Endothelial cell of umbilical vein (primary cell): ENCODE measurements around the gene CMTM3. TPM values are rescaled to one million over a fixed set of nuclear protein-coding genes. Genes with fewer than 3 reads are reported as not detected.

Experiments
- BruUV-seq: library from RNA; stranded (reverse); fragments of 400-500 nt; replicated peaks from 2 replicates; lab custom pipeline; 2021; lab: Mats Ljungman, UMichigan
- CTCF ChIA-PET: fragments of 300-600, 350-600 bp; sonication (Branson Sonifier 250); formaldehyde crosslinking; loops from one replicate; lab custom pipeline; 2021; ENCODE audit warnings: antibody characterized with exemption, inconsistent platforms; lab: Charles Lee
- POLR2A ChIA-PET: fragments of 300-600, 350-600 bp; sonication (Branson Sonifier 250); formaldehyde crosslinking; loops from one replicate; lab custom pipeline; 2021; ENCODE audit warnings: antibody characterized with exemption, inconsistent platforms; lab: Charles Lee
- DNase-seq: peaks from one replicate; pipeline ENCODE4 v3.0.0-alpha.2; 2011; ENCODE audit warnings: low read depth, low spot score
- FAIRE-seq: peaks from 2 replicates; lab custom pipeline; 2011; peaks lifted over from hg19 to GRCh38; lab: Jason Lieb, UNC
- H2AFZ ChIP-seq: 2 replicates; pipeline ENCODE4 v1.6.0; 2012; ENCODE audit warnings: low read depth, low read length, control low read depth, inconsistent platforms
- H3K27ac ChIP-seq: 2 replicates; pipeline ENCODE4 v1.5.1; 2011; ENCODE audit warnings: low read depth, mild to moderate bottlenecking, control low read depth, low read length, moderate library complexity; ENCODE audit not compliant: insufficient read depth
- H3K27me3 ChIP-seq, 2 experiments: 2 replicates each; pipeline versions ENCODE4 v1.6.0 to v1.6.1; 2011; ENCODE audit warnings: low read length in 2 of 2, mixed read lengths in 1 of 2; ENCODE audit not compliant: control insufficient read depth in 2 of 2, insufficient read depth in 2 of 2
- H3K36me3 ChIP-seq, 2 experiments: 2 replicates in 1 of 2; 3 replicates in 1 of 2; pipeline ENCODE4 v1.5.1; 2011; ENCODE audit warnings: low read length in 2 of 2, mild to moderate bottlenecking in 1 of 2, moderate library complexity in 1 of 2; ENCODE audit not compliant: control insufficient read depth in 2 of 2, insufficient read depth in 2 of 2; ENCODE audit errors: extremely low read depth in 1 of 2
- H3K4me1 ChIP-seq: 3 replicates; pipeline ENCODE4 v1.5.1; 2011; ENCODE audit warnings: mild to moderate bottlenecking, low read length; ENCODE audit not compliant: control insufficient read depth, insufficient read depth; ENCODE audit errors: extremely low read depth
- H3K4me2 ChIP-seq: 2 replicates; pipeline ENCODE4 v1.6.1; 2011; ENCODE audit warnings: low read length, control low read depth, mixed read lengths; ENCODE audit not compliant: insufficient read depth
- H3K4me3 ChIP-seq, 3 experiments: fragments of 200-600 bp in 1 of 3; sonication (generic), shearing (Covaris generic) in 1 of 3; replicated peaks in 1 of 3; 2 replicates each; pipeline ENCODE4 v1.5.1; 2011 to 2016; ENCODE audit warnings: control low read depth in 3 of 3, low read length in 3 of 3, mild to moderate bottlenecking in 2 of 3, inconsistent platforms in 1 of 3, low read depth in 1 of 3, moderate library complexity in 1 of 3; ENCODE audit not compliant: insufficient read depth in 1 of 3
- H3K79me2 ChIP-seq: 2 replicates; pipeline ENCODE4 v1.6.0; 2012; ENCODE audit warnings: low read length, inconsistent platforms; ENCODE audit not compliant: control insufficient read depth, insufficient read depth
- H3K9ac ChIP-seq: replicated peaks from 2 replicates; pipeline ENCODE3; 2011; ENCODE audit warnings: low read length, control low read depth; ENCODE audit not compliant: insufficient read depth; ENCODE audit errors: extremely low read depth
- H3K9me1 ChIP-seq: replicated peaks from 3 replicates; pipeline ENCODE4 v1.6.0; 2011; ENCODE audit warnings: mild to moderate bottlenecking, low read length; ENCODE audit not compliant: control insufficient read depth, insufficient read depth; ENCODE audit errors: extremely low read depth
- H3K9me3 ChIP-seq: replicated peaks from 2 replicates; pipeline ENCODE4 v1.5.1; 2012; ENCODE audit warnings: low read length, inconsistent platforms; ENCODE audit not compliant: control insufficient read depth, insufficient read depth
- H4K20me1 ChIP-seq: replicated peaks from 2 replicates; pipeline ENCODE3; 2011; ENCODE audit warnings: mild to moderate bottlenecking, low read length; ENCODE audit not compliant: control insufficient read depth, insufficient read depth; ENCODE audit errors: extremely low read depth
- EZH2 ChIP-seq: IDR thresholded peaks from 2 replicates; pipeline ENCODE4 v1.6.1; 2012; ENCODE audit warnings: borderline replicate concordance, low read depth, mild to moderate bottlenecking, moderate library complexity, low read length, inconsistent platforms; ENCODE audit not compliant: severe bottlenecking
- FOS ChIP-seq: IDR thresholded peaks from 2 replicates; pipeline ENCODE4 v1.6.1; 2011; ENCODE audit warnings: mild to moderate bottlenecking, low read length, moderate library complexity, borderline replicate concordance; ENCODE audit not compliant: insufficient read depth
- GATA2 ChIP-seq: IDR thresholded peaks from 2 replicates; pipeline ENCODE4 v1.7.0; 2011; ENCODE audit warnings: low read depth, mild to moderate bottlenecking, moderate library complexity, mixed read lengths, low read length; ENCODE audit not compliant: insufficient read length, insufficient read depth
- JUN ChIP-seq: IDR thresholded peaks from 2 replicates; pipeline ENCODE4 v1.6.1; 2011; ENCODE audit warnings: borderline replicate concordance, low read depth; ENCODE audit not compliant: insufficient read length, insufficient read depth
- MYC ChIP-seq: IDR thresholded peaks from one replicate; pipeline ENCODE4 v1.6.1; 2011; ENCODE audit warnings: mild to moderate bottlenecking, low read depth, low read length
- POLR2A ChIP-seq: IDR thresholded peaks from 2 replicates; pipeline ENCODE4 v1.6.1; 2012; ENCODE audit warnings: low read depth, mild to moderate bottlenecking, control low read depth, low read length
- POLR2AphosphoS5 ChIP-seq: IDR thresholded peaks from 2 replicates; pipeline ENCODE4 v1.6.1; 2012; ENCODE audit warnings: low read depth, mild to moderate bottlenecking, control low read depth, low read length, moderate library complexity; ENCODE audit not compliant: insufficient read depth
- dilution Hi-C: fragments of 300-500 bp; cut with MboI; formaldehyde crosslinking; loops from one replicate; pipeline ENCODE4 v1.15.0; 2019; ENCODE audit warnings: low sequenced_read_pairs; ENCODE audit not compliant: extremely low pct_ligation_motif_present
- intact Hi-C: fragments of 100-400 bp; cut with micrococcal nuclease; formaldehyde crosslinking; loops from one replicate; pipeline ENCODE4 v1.10.0; 2022
- polyA plus RNA-seq, 4 experiments: library from polyadenylated mRNA; depleted of rRNA in 3 of 4; stranded (reverse) in 3 of 4; unstranded in 1 of 4; fragments of >200 nt; gene quantifications; 2 replicates each; pipeline versions ENCODE4 v1.2.1 to v1.2.3, GENCODE V29; 2011 to 2012; ENCODE audit warnings: missing spikeins in 1 of 4
- total RNA-seq: library from RNA; stranded (reverse); gene quantifications from 2 replicates; pipeline ENCODE4 v1.2.3, GENCODE V29; 2021
- TF ChIP-seq, protein P1 (sequence below), 2 donors: IDR thresholded peaks; 1 replicate in 1 of 2; 2 replicates in 1 of 2; pipeline ENCODE4 v1.5.1; 2011; ENCODE audit warnings: low read length in 2 of 2, mild to moderate bottlenecking in 2 of 2, moderate library complexity in 2 of 2, control low read depth in 1 of 2, inconsistent platforms in 1 of 2, low read depth in 1 of 2; ENCODE audit not compliant: insufficient read depth in 1 of 2; ENCODE audit errors: extremely low read depth in 1 of 2
- TF ChIP-seq, protein P2 (sequence below): IDR thresholded peaks from 2 replicates; pipeline ENCODE4 v1.6.1; 2011; ENCODE audit not compliant: insufficient read depth, insufficient read length

The CMTM3 gene
- total and polyA plus RNA-seq, 2 donors (not counting 3 experiments of a cell fraction or from before 2014, with no cell fraction given): 83.6 to 86.2 TPM

DNA sequence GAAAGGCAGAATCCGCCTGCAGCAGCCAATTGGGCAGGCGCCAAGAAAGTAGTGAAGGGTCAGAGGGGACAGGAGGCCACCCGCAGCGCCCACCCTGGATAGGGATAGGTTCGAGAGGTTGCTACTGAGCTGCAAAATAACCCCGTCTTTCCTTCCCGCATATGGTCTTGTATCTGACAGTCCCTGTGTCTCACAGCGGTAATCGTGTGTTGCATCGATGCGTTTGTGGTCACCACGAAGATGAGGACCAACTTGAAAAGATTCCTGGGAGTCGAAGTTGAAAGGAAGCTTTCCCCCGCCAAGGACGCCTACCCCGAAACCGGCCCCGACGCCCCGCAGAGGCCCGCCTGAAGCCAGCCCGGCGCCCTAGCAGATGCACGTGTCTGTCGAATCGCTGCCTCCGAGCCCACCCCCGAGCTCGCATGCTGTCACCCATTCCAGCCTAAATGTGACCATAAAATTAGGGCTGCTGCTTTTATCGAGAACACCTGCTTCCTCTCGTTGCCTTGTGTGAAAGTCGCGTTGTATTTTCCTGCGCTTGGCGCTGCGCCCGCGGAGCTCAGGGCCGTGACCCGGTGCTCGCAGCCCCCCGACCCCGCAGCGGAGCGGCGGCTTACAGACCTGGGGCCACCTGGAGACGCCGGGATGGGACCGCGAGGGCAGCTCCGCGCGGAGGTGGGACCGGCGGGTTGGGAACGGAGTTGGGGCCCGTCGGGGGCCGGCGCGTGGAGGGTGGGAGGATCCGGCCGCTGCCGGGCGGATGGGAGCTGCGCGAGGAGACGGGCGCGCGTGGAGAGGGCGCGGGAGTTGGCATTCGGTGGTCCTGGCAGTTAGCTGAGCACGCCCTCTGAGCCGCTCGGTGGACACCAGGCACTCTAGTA, 25.6 kb upstream of the CMTM3 start, which contains the start of gene CMTM2:
TSS of gene CMTM2 (plus strand) at position 813 of the 881 bp plus-strand sequence. CDS start 145 bp downstream, outside the sequence.
- Histone ChIP-seq H3K27ac (no peak within 1 kb of the TSS), H3K27me3 (peaks cover 4 to 13% of the 10 kb centered on the region in 2 experiments), H3K4me2 (peak within 1 kb of the TSS; percentile 63), H3K9ac (no peak within 1 kb of the TSS), H3K4me1 (peaks cover 11% of the 10 kb centered on the region), H3K9me3 (no peaks in the 10 kb centered on the region), H3K36me3 (no peaks in the 10 kb centered on the region), H4K20me1 (no peaks in the 10 kb centered on the region), H2AFZ (peak within 1 kb of the TSS; percentile 83), H3K4me3 (peak within 1 kb of the TSS in 1 of 3 experiments; percentile 8), H3K79me2 (no peaks in the 10 kb centered on the region), H3K9me1 (no peaks in the 10 kb centered on the region)
- peak; percentile 43 for FAIRE-seq
- DNase-seq: no peak
- TF ChIP-seq MYC: no peak
- TF ChIP-seq FOS: no peak
- TF ChIP-seq POLR2A: no peak
- TF ChIP-seq EZH2: peak; percentile 67
- intact Hi-C loops (no loop called here), dilution Hi-C loops (no loop called here)
- ChIA-PET CTCF (interaction anchor here (1.3 to 1.6 kb wide), 4 partner anchors 9 to 294 kb away, joined by 4 to 7 read pairs (median 4); no protein-coding TSS in a partner anchor), POLR2A (no interaction called here)
- BruUV-seq: no TSS peak

DNA sequence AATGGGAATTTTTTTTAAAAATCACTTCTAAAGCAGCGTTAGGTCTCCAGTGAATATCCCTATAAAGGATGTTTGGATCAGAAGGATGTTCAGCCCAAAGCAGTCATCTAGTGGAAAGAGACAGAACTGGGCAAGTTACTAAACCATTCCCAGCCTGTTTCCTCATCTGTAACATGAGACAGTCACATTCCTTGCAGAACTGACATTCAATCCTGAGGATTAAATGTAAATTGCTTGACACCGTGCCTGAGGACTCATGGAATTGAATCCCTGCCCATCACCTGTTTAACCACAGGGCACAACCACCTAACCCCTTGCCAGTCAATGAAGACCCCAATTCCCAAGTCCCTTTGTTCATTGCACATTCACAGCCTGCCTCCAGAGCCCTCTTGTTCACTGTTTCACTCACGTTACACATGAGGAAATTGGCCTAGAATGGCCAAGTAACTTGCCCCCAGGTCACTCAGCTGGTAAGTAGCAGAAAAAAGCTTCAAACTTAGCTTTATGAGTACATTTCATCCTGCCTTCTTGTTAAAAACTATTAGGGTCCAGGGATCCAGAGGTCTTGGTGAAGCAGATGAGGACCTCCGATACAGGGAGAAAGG, 23.8 kb upstream of the CMTM3 start:
- no peak overlapping the region for H3K4me2 ChIP-seq
- no peaks in the 10 kb centered on the region for H3K79me2 ChIP-seq
- H3K4me1 ChIP-seq: peaks cover 14% of the 10 kb centered on the region
- no peaks in the 10 kb centered on the region for H3K9me1 ChIP-seq
- dilution Hi-C loops: no loop called here
- FAIRE-seq (no peak), DNase-seq (no peak)
- POLR2A ChIA-PET: no interaction called here
- intact Hi-C loops: no loop called here
- H2AFZ ChIP-seq: no peak overlapping the region
- H4K20me1 ChIP-seq: no peaks in the 10 kb centered on the region
- no TSS peak for BruUV-seq
- no peaks in the 10 kb centered on the region for H3K36me3 ChIP-seq
- no peak overlapping the region for H3K9ac ChIP-seq
- no peak overlapping the region for H3K4me3 ChIP-seq
- TF ChIP-seq MYC: no peak
- TF ChIP-seq GATA2: no peak
- TF ChIP-seq JUN: no peak
- TF ChIP-seq FOS: no peak
- no peak for TF ChIP-seq EZH2
- no peak for TF ChIP-seq POLR2AphosphoS5
- TF ChIP-seq, protein P1, sequence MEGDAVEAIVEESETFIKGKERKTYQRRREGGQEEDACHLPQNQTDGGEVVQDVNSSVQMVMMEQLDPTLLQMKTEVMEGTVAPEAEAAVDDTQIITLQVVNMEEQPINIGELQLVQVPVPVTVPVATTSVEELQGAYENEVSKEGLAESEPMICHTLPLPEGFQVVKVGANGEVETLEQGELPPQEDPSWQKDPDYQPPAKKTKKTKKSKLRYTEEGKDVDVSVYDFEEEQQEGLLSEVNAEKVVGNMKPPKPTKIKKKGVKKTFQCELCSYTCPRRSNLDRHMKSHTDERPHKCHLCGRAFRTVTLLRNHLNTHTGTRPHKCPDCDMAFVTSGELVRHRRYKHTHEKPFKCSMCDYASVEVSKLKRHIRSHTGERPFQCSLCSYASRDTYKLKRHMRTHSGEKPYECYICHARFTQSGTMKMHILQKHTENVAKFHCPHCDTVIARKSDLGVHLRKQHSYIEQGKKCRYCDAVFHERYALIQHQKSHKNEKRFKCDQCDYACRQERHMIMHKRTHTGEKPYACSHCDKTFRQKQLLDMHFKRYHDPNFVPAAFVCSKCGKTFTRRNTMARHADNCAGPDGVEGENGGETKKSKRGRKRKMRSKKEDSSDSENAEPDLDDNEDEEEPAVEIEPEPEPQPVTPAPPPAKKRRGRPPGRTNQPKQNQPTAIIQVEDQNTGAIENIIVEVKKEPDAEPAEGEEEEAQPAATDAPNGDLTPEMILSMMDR (IDR thresholded peaks at IDR 0.05; ENCODE audit: extremely low read depth in 1 of 2, insufficient read depth in 1 of 2, low read depth in 1 of 2, low read length in 2 of 2): no peak
- no peak for TF ChIP-seq POLR2A
- TF ChIP-seq, protein P2, sequence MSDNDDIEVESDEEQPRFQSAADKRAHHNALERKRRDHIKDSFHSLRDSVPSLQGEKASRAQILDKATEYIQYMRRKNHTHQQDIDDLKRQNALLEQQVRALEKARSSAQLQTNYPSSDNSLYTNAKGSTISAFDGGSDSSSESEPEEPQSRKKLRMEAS: no peak
- CTCF ChIA-PET: interaction anchor here (1.0 to 1.9 kb wide), 5 partner anchors 9 to 28 kb away, joined by 3 to 7 read pairs (median 4); partner anchors contain the start of gene CKLF
- peaks cover 4 to 13% of the 10 kb centered on the region in 2 experiments for H3K27me3 ChIP-seq
- H3K9me3 ChIP-seq: no peaks in the 10 kb centered on the region
- no peak overlapping the region for H3K27ac ChIP-seq
